Nucleus accumbens (tissue), 56 donors: Measurements from ENCODE around the gene HOOK1.
"Not testable (repeated sequence)": the region's sequence is repeated elsewhere in the genome, so short reads cannot be mapped to it uniquely, and the experiment has no call there.

ENCODE experiments used
- DNase-seq, 56 donors: peaks; one replicate each; lab custom pipeline; 2025; lab: John Stamatoyannopoulos, UW

The HOOK1 gene

GRCh38 chr1:59880735-59881134 lies 66.0 kb downstream of the HOOK1 start:
- peak in 4 of 56 donors; percentile 1 to 18 (median 10) for DNase-seq

- DNase-seq = no peak
Observed at GRCh38 chr1:59885160-59885832, 70.5 kb downstream of the HOOK1 start.

- DNase-seq = no peak
Observed at GRCh38 chr1:59892841-59893811, 78.4 kb downstream of the HOOK1 start.

GRCh38 chr1:59897165-59897564 lies 82.4 kb downstream of the HOOK1 start:
- DNase-seq = no peak

- DNase-seq = no peak
Observed at GRCh38 chr1:59898927-59899326, 84.2 kb downstream of the HOOK1 start.

GRCh38 chr1:59900640-59901039 lies 85.9 kb downstream of the HOOK1 start:
- DNase-seq = no peak

GRCh38 chr1:59901770-59902388 lies 87.1 kb downstream of the HOOK1 start:
- no peak for DNase-seq

GRCh38 chr1:59903141-59903754 lies 88.5 kb downstream of the HOOK1 start:
- DNase-seq = peak in 34 of 56 donors; percentile 3 to 71 (median 32)

- no peak for DNase-seq
Observed at GRCh38 chr1:59906931-59907330, 92.2 kb downstream of the HOOK1 start.

GRCh38 chr1:59908084-59908483 lies 93.3 kb downstream of the HOOK1 start:
- DNase-seq = no peak

- DNase-seq = no peak
Observed at GRCh38 chr1:59908682-59909081, 93.9 kb downstream of the HOOK1 start.

GRCh38 chr1:59914791-59915286 lies 100.1 kb downstream of the HOOK1 start:
- DNase-seq = not testable (repeated sequence)

- no peak for DNase-seq
Observed at GRCh38 chr1:59915516-59915915, 100.8 kb downstream of the HOOK1 start.

- DNase-seq = peak in 52 of 56 donors; percentile 7 to 89 (median 70)
Observed at GRCh38 chr1:59917026-59917784, 102.5 kb downstream of the HOOK1 start.

- peak in 1 of 56 donors; percentile 32 for DNase-seq
Observed at GRCh38 chr1:59917785-59918180, 103.0 kb downstream of the HOOK1 start.

- no peak for DNase-seq
Observed at GRCh38 chr1:59919746-59920145, 105.0 kb downstream of the HOOK1 start.

- not testable (repeated sequence) for DNase-seq
Observed at GRCh38 chr1:59921258-59921899, 106.6 kb downstream of the HOOK1 start.

GRCh38 chr1:59924653-59925052 lies 109.9 kb downstream of the HOOK1 start:
- DNase-seq = no peak
